ENCODE measurements around the gene ATP5F1B.
"Not testable (repeated sequence)": the region's sequence is repeated elsewhere in the genome, so short reads cannot be mapped to it uniquely, and the experiment has no call there.

The ATP5F1B gene

DNA sequence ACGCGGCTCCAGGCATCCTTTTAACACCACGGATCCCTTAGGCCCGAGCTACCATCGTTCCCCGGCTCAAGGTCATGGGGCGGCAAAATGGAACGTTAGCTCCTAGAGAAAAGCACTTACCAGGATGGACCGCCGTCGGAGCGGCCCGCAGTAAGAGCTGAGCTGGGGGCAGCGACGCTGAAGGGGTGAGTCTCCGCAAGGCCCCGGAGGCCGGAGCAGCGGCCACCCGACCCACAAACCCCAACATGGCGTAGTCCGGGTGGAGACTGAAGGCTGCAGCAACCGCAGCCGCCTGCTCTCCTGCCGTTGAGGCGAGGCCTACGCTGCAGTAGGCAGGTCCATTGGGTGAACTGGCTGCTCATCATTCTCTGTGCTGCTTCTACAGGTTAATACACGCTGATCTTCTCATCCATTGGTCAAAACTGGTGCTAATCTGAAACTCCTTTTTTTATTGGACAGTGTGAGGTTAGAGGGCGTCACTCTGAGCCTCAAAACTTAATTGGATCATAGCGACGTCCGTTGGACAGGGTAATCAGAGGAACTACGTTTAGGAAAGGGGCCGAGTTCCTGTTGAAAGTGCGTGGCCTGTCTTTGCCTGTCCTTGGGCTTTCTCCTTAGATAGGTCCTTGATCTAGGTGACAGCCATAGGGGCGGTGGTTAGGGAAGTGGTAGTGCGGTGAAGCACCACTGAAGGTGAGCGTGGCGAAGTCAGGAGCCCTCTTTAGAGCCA lies at the start of gene ATP5F1B:
Gene ATP5F1B, minus strand, starts transcription at position 268 of the 730 bp plus-strand sequence. Its CDS starts 21 bp downstream, at position 247.
- peak; percentile 98 to 99 for DNase-seq

DNA sequence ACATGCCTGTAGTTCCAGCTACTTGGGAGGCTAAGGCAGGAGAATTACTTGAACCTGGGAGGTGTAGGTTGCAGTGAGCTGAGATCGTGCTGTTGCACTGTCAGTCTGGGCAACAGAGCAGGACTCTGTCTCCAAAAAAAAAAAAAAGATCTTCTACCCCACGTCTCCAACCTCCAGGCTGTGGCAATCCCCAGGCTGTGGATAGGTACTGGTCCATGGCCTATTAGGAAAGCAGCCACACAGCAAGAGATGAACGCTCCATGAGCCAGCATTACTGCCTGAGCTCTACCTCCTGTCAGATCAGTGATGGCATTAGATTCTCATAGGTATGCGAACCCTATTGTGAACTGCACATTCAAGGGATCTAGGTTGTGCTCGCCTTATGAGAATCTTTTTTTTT lies 48.4 kb upstream of the ATP5F1B start:
- no peak for DNase-seq

DNA sequence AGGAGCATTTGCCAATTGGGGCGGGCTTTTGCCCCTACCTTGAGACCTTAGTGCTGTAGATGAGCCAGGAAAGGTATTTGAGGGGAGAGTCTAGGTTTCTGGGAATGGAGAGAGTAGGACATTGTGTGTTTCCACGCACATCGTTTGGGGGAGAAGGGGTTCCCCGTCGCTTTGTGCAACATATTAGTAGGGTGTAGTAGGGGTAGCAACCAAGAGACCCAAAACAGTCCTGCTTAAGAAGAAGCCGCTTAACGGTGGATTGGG lies 43.0 kb upstream of the ATP5F1B start:
- peak in 1 of 2 experiments; percentile 63 for DNase-seq

DNA sequence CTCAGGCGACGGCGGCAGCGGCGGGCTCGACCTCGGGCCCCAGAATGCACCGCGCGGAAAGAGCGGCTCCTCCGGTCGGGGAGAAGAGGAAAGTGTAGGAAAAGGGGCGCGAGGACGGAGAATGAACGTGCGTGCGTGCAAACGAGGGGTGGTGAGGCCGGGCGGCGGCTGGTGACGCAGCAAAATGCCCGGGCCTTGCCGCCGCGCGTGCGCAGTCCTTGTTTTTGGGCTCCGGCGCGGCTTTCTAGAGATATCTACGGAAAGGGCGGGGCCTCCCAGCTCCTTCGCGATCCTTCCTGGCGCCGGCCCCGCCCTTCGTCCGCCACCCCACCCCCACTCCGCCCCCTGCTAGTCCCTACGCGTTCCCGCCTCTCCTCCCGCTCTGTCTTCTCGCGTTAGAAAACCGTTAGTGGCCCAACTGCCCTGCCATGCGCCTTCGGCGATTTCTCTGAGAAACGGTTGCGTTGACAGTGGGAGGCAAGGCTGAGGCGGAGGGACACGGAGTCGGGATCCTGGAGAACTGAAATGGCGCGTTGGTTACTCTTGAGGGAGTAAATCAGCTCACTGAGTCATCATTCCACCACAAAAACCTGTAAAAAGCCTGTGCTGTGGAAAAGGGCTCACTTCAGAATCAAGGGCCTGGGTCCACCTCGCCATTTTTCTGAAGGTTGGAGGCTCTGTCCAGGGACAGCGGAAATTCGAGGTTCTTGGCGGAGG lies 42.5 kb upstream of the ATP5F1B start, which contains the start of gene PTGES3:
Gene PTGES3, minus strand, starts transcription at position 156 of the 717 bp plus-strand sequence. CDS start 285 bp downstream, outside the sequence.
- DNase-seq: peak; percentile 97 to 99

DNA sequence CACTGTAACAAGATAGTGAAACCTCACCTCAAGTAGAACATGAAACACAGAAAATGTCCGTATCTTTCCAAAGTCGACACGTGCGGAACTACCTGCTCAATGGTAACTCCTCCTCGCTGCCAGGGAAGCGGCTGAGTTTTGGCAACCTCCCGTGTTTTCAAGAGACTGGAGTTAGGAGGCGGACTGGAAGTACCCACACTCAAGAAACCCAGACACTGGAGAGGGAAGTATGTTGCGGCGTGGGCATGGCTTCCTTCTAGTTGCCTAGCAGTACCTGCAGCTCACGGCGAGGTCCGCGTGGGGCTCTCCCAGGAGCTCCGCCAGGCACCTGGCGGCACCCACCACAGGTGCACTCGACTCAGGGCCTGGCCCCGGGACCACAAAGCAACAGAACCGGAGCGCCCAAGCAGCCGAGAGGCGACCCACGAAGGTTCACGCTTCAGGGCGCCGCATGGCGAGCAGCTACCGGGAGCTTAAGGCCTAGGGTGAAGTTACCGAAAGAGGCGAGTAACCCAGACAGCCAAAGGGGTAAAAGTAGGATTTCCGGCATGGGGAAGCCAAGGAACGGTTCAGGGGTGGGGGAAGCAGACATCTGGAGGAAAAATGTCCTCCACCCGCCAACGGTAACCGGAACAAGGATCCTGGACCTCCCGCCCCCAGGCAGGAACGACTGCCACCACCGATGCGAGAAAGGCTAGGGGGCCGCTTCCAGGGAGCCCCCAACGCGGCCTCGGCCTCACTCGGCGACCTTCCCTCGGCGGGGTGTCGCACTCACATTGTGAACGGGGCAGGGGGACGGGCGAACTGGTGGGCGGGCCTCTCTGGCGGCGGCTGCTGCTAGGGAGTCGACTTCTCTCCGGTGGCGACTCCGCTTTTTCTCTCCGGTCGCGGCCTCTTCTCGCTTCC lies 41.7 kb upstream of the ATP5F1B start:
- DNase-seq: no peak

DNA sequence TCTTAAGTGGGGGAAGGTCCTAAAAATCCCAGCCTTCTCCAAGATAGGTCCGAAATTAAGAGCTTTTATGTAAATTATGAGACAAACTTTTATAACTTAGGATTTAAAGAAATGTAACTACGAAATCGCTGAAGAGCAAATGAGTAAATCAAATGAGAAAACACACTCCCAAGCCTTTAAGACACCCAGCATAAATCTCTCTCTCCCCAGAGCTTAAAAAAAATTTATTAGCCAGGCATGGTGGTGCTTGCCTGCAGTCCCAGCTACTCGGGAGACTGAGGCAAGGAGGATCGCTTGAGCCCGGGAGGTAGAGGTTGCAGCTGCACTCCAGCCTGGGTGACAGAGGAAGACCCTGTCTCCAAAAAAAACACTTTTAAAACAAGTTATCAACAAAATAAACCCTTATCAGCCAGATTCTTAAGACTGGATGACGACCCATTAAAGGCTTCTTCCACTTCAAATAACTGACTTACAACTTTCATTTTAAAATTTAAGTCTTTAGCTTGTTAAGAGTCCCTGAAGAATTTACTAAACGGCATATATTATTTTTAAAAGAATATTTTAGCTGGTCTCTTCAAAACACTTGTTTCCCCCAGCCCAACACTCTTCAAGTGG lies 39.1 kb upstream of the ATP5F1B start:
- no peak for DNase-seq

DNA sequence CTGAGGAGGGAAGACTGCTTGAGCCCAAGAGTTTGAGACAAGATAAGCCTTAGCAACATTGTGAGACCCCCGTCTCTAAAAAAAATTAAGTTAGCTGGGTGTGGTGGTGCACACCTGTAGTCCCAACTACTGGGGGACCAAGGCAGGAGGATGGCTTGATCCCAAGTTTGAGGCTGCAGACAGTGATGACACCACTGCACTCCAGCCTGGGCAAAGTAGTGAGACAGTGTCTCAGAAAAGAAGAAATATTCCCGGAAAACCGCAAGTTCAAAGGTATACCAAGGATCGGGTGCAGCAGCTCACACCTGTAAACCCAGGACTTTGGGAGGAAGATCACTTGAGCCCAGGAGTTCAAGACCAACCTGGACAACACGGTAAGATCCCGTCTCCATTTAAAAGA lies 36.5 kb upstream of the ATP5F1B start:
- DNase-seq: no peak

DNA sequence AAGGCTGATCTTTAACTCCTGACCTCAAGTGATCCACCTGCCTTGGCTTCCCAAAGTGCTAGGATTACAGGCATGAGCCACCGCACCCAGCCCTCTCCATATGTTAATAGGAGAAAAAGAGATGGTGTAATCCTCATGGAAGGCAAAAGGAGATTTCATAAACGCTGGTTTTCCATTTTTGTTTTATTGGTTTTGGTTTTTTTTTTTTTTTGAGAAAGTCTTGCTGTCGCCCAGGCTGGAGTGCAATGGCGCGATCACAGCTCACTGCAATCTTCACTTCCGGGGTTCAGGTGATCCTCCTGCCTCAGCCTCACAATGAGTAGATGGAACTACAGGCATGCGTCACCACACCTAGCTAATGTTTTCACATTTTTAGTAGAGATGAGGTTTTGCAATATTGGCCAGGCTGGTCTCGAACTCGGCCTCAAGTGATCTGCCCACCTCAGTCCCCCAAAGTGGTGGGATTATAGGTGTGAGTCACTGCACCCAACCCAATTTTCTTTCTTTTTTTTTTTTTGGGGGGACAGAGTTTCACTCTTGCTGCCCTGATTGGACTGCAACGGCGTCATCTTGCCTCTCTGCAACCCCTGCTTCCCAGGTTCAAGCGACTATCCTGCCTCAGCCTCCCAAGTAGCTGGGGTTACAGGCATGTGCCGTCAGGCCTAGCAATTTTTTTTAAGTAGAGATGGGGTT lies 34.2 kb upstream of the ATP5F1B start:
- no peak for DNase-seq

DNA sequence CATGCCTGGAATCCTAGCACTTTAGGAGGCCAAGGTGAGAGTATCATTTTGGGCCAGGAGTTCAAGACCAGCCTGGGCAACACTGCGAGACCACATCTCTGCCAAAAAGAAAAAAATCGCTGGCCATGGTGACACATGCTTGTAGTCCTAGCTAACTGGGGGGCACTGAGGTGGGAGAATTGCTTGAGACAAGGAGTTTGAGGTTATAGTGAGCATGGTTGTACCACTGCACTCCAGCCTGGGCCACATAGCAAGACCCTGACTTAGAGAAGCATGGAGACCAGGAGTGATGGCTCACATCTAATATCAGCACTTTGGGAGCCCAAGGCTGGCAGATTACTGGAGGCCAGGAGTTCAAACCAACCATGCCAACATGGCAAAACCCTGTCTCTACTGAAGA lies 33.1 kb upstream of the ATP5F1B start:
- no peak for DNase-seq

DNA sequence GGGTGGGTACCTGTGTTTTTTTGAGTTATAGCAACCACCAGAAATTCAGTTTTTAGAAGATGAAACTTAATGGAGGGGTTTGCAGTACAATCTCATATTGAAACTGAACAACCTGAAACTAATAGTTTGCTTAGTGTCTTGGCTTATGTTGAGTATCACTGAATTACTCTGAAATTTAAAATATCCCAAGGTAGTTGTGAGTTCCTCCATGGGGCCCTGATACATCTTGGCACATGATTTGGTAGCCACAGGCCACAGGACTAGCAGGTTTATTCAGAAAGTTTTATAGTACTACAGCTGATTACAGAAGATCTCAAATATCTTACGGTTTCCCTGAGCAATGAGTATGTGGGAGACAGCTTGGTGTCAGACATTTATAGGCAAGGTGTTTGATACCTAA lies 31.9 kb upstream of the ATP5F1B start:
- no peak for DNase-seq

DNA sequence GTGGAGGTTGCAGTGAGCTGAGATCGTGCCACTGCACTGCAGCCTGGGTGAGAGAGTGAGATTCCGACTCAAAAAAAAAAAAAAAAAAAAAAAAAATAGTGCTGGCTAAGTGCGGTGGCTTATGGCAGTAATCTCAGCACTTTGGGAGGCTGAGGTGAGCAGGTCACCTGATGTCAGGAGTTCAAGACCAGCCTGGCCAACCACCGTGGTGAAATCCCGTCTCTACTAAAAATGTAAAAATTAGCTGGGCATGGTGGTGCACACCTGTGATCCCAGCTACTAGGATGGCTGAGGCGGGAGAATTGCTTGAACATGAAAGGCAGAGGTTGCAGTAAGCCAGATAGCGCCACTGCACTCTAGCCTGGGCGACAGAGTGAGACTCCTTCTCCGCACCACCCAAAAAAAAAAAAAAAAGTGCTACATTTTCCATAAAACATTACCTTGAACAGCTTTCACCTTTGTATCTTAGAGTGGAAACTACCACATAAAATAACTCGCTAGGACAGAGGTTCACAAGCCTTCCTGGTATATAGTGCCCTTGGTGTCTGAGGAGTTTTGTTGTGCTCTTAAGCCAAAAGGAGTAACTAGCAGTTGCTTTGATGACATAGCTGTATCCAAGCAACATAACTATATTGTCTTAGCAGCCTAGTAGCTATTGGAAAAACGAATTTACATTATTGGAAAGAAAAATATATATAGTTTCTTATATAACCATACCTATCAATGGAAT lies 31.2 kb upstream of the ATP5F1B start:
- DNase-seq: no peak

DNA sequence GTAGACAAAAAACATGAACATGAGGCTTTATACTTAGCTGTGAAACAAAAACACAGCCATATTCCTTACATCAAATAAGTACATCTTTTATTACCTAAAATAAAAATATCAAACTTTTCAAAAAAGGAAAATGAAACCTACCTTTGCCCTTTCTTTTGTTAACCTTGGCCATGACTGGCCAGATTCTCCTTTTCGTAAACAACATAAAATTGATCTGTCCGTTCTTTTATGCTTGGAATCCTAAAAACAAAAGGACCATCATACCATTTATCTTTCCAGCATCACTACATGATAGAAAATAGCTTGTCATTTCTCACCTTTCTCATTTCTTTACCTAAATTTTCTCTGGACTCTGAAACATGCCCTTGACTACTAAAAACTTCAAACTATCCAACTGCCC lies 25.8 kb upstream of the ATP5F1B start:
- no peak for DNase-seq

DNA sequence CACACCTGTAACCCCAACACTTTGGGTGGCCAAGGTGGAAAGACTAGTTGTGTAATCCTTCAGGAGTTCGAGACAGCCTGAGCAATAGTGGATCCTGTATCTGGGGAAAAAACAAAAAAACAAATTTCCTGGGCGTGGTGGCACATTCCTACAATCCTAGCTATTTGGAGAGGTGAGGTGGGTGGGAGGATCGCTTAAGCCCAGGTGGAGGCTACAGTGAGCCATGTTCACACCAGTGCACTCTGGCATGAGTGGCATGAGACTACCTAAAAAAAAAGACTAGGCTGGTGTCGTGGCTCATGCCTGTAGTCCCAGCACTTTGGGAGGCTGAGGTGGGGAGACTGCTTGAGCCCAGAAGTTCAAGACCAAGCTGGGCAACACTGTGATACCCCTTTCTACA lies 25.1 kb upstream of the ATP5F1B start:
- no peak for DNase-seq

DNA sequence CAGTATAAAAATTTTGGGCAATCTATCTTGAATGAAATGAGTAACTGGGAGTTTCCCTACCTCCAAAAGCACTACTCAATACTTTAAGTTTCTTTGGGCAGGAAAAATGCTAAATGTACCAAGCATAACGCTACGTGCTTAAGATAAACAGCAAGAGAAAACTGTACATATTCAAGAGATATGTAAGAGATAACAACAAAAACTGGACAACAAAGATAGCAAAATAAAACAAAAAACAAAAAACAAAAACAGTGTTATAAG lies 22.3 kb upstream of the ATP5F1B start:
- no peak for DNase-seq

DNA sequence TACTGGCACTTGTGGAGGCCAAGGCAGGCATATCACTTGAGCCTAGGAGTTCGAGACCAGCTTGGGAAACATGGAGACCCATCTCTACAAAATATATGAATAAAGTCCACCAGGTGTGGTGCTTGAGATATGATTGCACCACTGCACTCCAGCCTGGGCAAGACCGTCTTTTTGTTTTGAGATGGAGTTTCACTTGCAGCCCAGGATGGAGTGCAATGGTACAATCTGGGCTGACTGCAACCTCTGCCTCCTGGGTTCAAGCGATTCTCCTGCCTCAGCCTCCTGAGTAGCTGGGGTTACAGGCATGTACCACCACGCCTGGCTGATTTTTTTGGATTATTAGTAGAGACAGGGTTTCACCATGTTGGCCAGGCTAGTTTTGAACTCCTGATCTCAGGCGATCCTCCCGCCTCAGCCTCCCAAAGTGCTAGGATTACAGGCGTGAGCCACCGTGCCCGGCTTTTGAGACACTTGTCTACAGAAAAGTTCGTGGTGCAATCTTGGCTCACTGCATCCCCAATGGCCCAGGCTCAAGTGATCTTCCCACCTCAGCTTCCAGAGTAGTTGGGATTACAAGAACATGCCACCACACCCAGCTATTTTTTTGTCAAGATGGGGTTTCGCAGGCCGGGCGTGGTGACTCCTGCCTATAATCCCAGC lies 16.3 kb upstream of the ATP5F1B start:
- DNase-seq: no peak

DNA sequence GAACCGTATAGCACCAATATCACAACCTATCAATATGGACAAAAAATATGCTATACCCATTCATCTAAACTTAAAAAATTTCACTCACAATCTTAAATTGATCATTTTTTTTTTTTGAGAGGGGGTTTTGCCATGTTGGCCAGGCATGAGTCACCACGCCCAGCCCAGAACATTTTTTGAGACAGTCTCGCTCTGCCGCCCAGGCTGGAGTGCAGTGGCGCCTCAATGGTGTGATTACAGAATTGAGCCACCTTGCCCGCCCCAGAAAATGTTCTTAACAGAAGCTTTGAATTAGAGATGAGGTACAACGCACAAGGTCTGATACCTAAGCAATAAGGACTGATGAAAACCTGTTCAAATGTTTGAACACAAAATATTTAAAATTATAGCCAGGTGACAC lies 15.8 kb upstream of the ATP5F1B start:
- DNase-seq: no peak

DNA sequence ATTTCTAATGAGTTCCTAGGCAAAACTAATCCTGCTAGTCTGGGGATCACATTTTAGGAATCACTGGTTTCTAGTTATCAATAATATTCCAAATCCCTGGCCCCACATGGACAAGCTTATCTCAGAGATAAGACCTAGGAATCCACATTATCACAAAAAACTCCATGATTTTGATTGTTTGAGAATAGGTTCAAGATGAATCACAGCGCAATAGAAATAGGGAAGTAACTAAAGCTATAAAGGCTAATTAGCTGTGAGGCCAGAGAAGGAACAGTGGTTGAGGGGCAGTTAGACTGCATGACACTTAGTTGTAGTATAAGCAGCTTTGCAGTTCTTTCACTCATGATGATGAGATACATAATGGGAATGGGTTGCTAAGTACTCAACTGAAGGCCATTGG lies 13.1 kb upstream of the ATP5F1B start:
- no peak for DNase-seq

DNA sequence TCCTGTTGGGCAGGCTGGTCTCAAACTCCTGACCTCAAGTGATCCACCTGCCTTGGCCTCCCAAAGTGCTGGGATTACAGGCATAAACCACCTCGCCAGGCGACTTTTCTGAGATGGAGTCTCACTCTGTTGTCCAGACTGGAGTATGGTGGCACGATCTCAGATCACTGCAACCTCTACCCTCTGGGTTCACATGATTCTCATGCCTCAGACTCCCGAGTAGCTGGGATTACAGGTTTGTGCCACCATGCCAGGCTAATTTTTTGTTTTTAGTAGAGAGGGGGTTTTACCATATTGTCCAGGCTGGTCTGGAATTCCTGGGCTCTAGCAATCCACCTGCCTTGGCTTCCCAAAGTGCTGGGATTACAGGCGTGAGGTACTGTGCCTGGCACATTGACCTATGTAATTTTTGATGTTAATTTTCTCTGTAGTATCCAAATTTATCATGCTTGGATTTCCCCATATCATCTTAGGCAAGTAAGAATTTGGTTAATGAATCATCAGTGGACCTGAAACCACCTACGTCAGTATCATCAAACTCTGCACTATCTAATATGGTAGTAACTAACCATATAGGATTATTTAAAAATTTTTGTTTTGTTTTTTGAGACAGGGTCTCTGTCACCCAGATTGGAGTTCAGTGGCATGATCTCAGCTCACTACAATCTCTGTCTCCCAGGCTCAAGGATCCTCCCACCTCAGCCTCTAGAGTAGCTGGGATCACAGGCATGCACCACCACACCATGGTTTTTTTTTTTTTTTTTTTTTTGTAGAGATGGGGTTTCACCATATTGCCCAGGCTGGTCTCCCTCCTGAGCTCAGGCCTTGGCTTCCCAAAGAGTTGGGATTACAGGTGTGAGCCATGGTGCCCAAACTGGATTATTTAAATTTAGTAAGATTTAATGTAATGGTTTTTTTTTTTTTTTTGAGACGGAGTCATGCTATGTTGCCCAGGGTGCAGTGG lies 11.9 kb upstream of the ATP5F1B start:
- no peak for DNase-seq

DNA sequence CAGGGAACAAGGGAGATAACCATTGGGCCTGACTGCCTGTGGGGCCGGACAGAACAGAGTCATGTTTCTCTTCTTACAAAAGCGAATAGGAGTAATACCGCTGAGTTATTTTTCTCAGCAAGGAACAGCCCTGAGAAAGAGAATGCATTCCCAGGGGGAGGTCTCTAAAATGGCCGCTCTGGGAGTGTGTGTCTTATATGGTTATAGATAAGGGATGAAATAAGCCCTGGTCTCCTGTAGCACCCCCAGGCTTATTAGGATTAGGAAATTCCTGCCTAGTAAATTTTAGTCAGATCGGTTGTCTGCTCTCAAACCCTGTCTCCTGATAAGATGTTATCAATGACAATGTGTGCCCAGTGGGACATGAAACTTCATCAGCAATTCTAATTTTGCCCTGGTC lies 8.0 kb upstream of the ATP5F1B start:
- DNase-seq: not testable (repeated sequence)

DNA sequence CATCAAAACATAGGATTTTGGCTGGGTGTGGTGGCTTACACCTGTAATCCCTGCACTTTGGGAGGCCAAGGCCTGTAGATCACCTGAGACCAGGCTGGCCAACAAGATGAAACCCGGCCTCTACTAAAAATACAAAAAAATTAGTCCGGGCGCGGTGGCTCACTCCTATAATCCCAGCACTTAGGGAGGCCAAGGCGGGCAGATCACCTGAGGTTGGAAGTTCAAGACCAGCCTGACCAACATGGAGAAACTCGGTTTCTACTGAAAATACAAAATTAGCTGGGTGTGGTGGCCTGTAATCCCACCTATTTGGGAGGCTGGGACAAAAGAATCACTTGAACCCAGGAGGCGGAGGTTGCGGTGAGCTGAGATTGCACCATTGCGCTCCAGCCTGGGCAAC lies 2.2 kb upstream of the ATP5F1B start:
- DNase-seq: not testable (repeated sequence)
